AG10803 (cell line): ENCODE measurements around the gene SARM1.

ENCODE experiments used
- DNase-seq: peaks from one replicate; pipeline ENCODE4 v3.0.0; 2010; ENCODE audit warnings: low read depth
- H3K4me3 ChIP-seq: 2 replicates; pipeline ENCODE4 v1.5.1; 2011; ENCODE audit warnings: mild to moderate bottlenecking, low read length, control low read depth
- CTCF ChIP-seq: conservative IDR thresholded peaks from 2 replicates; pipeline ENCODE4 v1.5.1; 2011; ENCODE audit warnings: mild to moderate bottlenecking, low read length, control low read depth, inconsistent platforms

The SARM1 gene

GRCh38 chr17:28379814-28380801, 8.6 kb downstream of the SARM1 start:
- DNase-seq, result peak; percentile 50

GRCh38 chr17:28381141-28381825, 9.8 kb downstream of the SARM1 start:
- 0 out of 2 replicates have a peak, but pooled peaks have one; percentile 6 for TF ChIP-seq CTCF
- DNase-seq, result no peak
- no peak overlapping the region for H3K4me3 ChIP-seq

More at GRCh38 chr17:28379814-28380801, 8.6 kb downstream of the SARM1 start:
- no peak for TF ChIP-seq CTCF
- no peak overlapping the region for H3K4me3 ChIP-seq

GRCh38 chr17:28384281-28385036, 13.0 kb downstream of the SARM1 start:
- no peak for TF ChIP-seq CTCF
- peak overlapping the region; percentile 38 for H3K4me3 ChIP-seq
- peak; percentile 13 for DNase-seq

- H3K4me3 ChIP-seq, result no peak overlapping the region
- no peak for TF ChIP-seq CTCF
- DNase-seq, result no peak
Measured at GRCh38 chr17:28385037-28385400, 13.5 kb downstream of the SARM1 start.

- no peak overlapping the region for H3K4me3 ChIP-seq
- no peak for DNase-seq
- no peak for TF ChIP-seq CTCF
Measured at GRCh38 chr17:28385406-28385805, 13.9 kb downstream of the SARM1 start.

GRCh38 chr17:28386391-28386790, 14.9 kb downstream of the SARM1 start:
- no peak for TF ChIP-seq CTCF
- DNase-seq, result no peak
- no peak overlapping the region for H3K4me3 ChIP-seq
